Measurements from ENCODE around the gene FGF14.

Gene FGF14

DNA sequence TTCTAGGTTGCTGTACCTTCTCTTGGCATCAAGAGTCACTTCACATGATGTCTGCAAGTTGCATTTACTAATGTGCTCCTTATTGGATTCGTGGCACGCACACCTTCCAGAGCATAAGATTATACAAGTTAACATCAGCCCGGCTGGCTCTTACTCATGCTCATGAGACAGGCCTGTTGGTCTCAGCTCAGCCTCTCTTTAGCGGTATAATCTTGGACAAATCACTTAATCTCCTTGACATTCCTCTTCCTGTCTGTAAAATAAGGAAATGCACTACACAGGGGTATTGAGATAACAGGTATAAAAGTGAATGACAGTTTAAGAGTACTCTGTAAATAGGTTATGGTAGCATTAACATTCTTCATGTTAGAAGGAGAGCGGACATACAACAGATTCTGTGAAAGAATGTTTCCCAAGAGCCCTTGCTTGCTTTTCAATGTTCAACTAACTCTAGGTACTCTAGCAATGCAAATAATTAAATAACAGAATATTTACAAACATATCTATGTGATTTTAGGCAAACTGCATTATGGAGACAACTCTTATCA, 181.1 kb downstream of the FGF14 start:
- Histone ChIP-seq H3K27me3 (ENCODE audit: insufficient read depth, insufficient read length) (no peaks in the 10 kb centered on the region), H3K9me3 (ENCODE audit: insufficient read depth, low read length) (no peaks in the 10 kb centered on the region), H3K36me3 (ENCODE audit: insufficient read depth, insufficient read length, low read length) (no peaks in the 10 kb centered on the region), H3K4me3 (ENCODE audit: insufficient read length, low read depth) (no peak overlapping the region), H3K4me1 (ENCODE audit: insufficient read depth, insufficient read length) (no peaks in the 10 kb centered on the region), H3K9ac (ENCODE audit: insufficient read length, low read depth) (no peak overlapping the region)
- no peak for DNase-seq (ENCODE audit: low read depth, low spot score)
- TF ChIP-seq SUZ12 (IDR thresholded peaks at IDR 0.05; ENCODE audit: extremely low read depth, insufficient read depth, insufficient read length) (no peak), YY1 (IDR thresholded peaks at IDR 0.05; ENCODE audit: insufficient read depth, insufficient read length) (no peak), ZNF274 (IDR thresholded peaks at IDR 0.05; ENCODE audit: low read depth, low read length) (no peak)

GRCh38 chr13:102214956-102215355, 186.9 kb downstream of the FGF14 start:
- no peak for TF ChIP-seq ZNF274 (IDR thresholded peaks at IDR 0.05; ENCODE audit: low read depth, low read length)
- TF ChIP-seq SUZ12 (IDR thresholded peaks at IDR 0.05; ENCODE audit: extremely low read depth, insufficient read depth, insufficient read length): no peak
- TF ChIP-seq YY1 (IDR thresholded peaks at IDR 0.05; ENCODE audit: insufficient read depth, insufficient read length): no peak
- Histone ChIP-seq H3K9me3 (ENCODE audit: insufficient read depth, low read length) (no peaks in the 10 kb centered on the region), H3K4me1 (ENCODE audit: insufficient read depth, insufficient read length) (no peaks in the 10 kb centered on the region), H3K9ac (ENCODE audit: insufficient read length, low read depth) (no peak overlapping the region), H3K27me3 (ENCODE audit: insufficient read depth, insufficient read length) (no peaks in the 10 kb centered on the region), H3K4me3 (ENCODE audit: insufficient read length, low read depth) (no peak overlapping the region), H3K36me3 (ENCODE audit: insufficient read depth, insufficient read length, low read length) (no peaks in the 10 kb centered on the region)
- no peak for DNase-seq (ENCODE audit: low read depth, low spot score)

- H3K9me3 ChIP-seq (ENCODE audit: insufficient read depth, low read length): no peaks in the 10 kb centered on the region
- no peaks in the 10 kb centered on the region for H3K36me3 ChIP-seq (ENCODE audit: insufficient read depth, insufficient read length, low read length)
- DNase-seq (ENCODE audit: low read depth, low spot score): peak; percentile 36
- H3K4me1 ChIP-seq (ENCODE audit: insufficient read depth, insufficient read length): no peaks in the 10 kb centered on the region
- no peak overlapping the region for H3K4me3 ChIP-seq (ENCODE audit: insufficient read length, low read depth)
- no peak overlapping the region for H3K9ac ChIP-seq (ENCODE audit: insufficient read length, low read depth)
- TF ChIP-seq ZNF274 (IDR thresholded peaks at IDR 0.05; ENCODE audit: low read depth, low read length) (no peak), YY1 (IDR thresholded peaks at IDR 0.05; ENCODE audit: insufficient read depth, insufficient read length) (no peak), SUZ12 (IDR thresholded peaks at IDR 0.05; ENCODE audit: extremely low read depth, insufficient read depth, insufficient read length) (no peak)
- H3K27me3 ChIP-seq (ENCODE audit: insufficient read depth, insufficient read length): no peaks in the 10 kb centered on the region
Observed at GRCh38 chr13:102212729-102213128, 189.1 kb downstream of the FGF14 start.

GRCh38 chr13:102208347-102208746, 193.5 kb downstream of the FGF14 start:
- TF ChIP-seq YY1 (IDR thresholded peaks at IDR 0.05; ENCODE audit: insufficient read depth, insufficient read length) (no peak), SUZ12 (IDR thresholded peaks at IDR 0.05; ENCODE audit: extremely low read depth, insufficient read depth, insufficient read length) (no peak), ZNF274 (IDR thresholded peaks at IDR 0.05; ENCODE audit: low read depth, low read length) (no peak)
- H3K4me3 ChIP-seq (ENCODE audit: insufficient read length, low read depth): no peak overlapping the region
- H3K27me3 ChIP-seq (ENCODE audit: insufficient read depth, insufficient read length): no peaks in the 10 kb centered on the region
- no peak for DNase-seq (ENCODE audit: low read depth, low spot score)
- H3K9ac ChIP-seq (ENCODE audit: insufficient read length, low read depth): no peak overlapping the region
- no peaks in the 10 kb centered on the region for H3K36me3 ChIP-seq (ENCODE audit: insufficient read depth, insufficient read length, low read length)
- H3K4me1 ChIP-seq (ENCODE audit: insufficient read depth, insufficient read length): no peaks in the 10 kb centered on the region
- no peaks in the 10 kb centered on the region for H3K9me3 ChIP-seq (ENCODE audit: insufficient read depth, low read length)

GRCh38 chr13:102207680-102208342, 194.0 kb downstream of the FGF14 start:
- H3K9ac ChIP-seq (ENCODE audit: insufficient read length, low read depth): no peak overlapping the region
- H3K4me3 ChIP-seq (ENCODE audit: insufficient read length, low read depth): no peak overlapping the region
- DNase-seq (ENCODE audit: low read depth, low spot score): no peak
- TF ChIP-seq SUZ12 (IDR thresholded peaks at IDR 0.05; ENCODE audit: extremely low read depth, insufficient read depth, insufficient read length): no peak
- TF ChIP-seq YY1 (IDR thresholded peaks at IDR 0.05; ENCODE audit: insufficient read depth, insufficient read length): no peak
- no peaks in the 10 kb centered on the region for H3K9me3 ChIP-seq (ENCODE audit: insufficient read depth, low read length)
- no peaks in the 10 kb centered on the region for H3K4me1 ChIP-seq (ENCODE audit: insufficient read depth, insufficient read length)
- no peaks in the 10 kb centered on the region for H3K27me3 ChIP-seq (ENCODE audit: insufficient read depth, insufficient read length)
- H3K36me3 ChIP-seq (ENCODE audit: insufficient read depth, insufficient read length, low read length): no peaks in the 10 kb centered on the region

DNA sequence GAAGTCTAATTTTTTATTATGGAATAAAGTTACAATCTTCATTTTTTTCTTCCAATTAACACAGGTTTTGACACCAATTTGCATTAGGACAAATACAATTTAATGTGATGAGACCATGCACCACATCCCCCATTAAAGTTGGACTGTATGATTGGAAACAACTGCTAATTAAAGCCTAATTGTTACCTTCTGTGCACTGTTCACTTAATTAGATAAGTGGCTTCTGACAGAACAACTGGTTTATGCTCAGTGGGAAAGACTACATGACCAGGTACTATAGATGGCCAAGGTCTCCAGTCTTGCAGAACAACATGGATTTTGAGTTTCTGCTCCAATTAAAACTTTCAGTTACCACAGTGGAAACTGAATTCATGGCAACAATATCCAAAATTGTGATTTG, 198.1 kb downstream of the FGF14 start:
- Histone ChIP-seq H3K27me3 (ENCODE audit: insufficient read depth, insufficient read length) (no peaks in the 10 kb centered on the region), H3K36me3 (ENCODE audit: insufficient read depth, insufficient read length, low read length) (no peaks in the 10 kb centered on the region), H3K4me1 (ENCODE audit: insufficient read depth, insufficient read length) (no peaks in the 10 kb centered on the region), H3K9ac (ENCODE audit: insufficient read length, low read depth) (no peak overlapping the region), H3K9me3 (ENCODE audit: insufficient read depth, low read length) (no peaks in the 10 kb centered on the region), H3K4me3 (ENCODE audit: insufficient read length, low read depth) (no peak overlapping the region)
- TF ChIP-seq YY1 (IDR thresholded peaks at IDR 0.05; ENCODE audit: insufficient read depth, insufficient read length) (no peak), ZNF274 (IDR thresholded peaks at IDR 0.05; ENCODE audit: low read depth, low read length) (no peak), SUZ12 (IDR thresholded peaks at IDR 0.05; ENCODE audit: extremely low read depth, insufficient read depth, insufficient read length) (no peak)
- no peak for DNase-seq (ENCODE audit: low read depth, low spot score)

- H3K27me3 ChIP-seq (ENCODE audit: insufficient read depth, insufficient read length): no peaks in the 10 kb centered on the region
- TF ChIP-seq ZNF274 (IDR thresholded peaks at IDR 0.05; ENCODE audit: low read depth, low read length) (no peak), YY1 (IDR thresholded peaks at IDR 0.05; ENCODE audit: insufficient read depth, insufficient read length) (no peak), SUZ12 (IDR thresholded peaks at IDR 0.05; ENCODE audit: extremely low read depth, insufficient read depth, insufficient read length) (no peak)
- H3K4me3 ChIP-seq (ENCODE audit: insufficient read length, low read depth): no peak overlapping the region
- no peaks in the 10 kb centered on the region for H3K9me3 ChIP-seq (ENCODE audit: insufficient read depth, low read length)
- no peaks in the 10 kb centered on the region for H3K36me3 ChIP-seq (ENCODE audit: insufficient read depth, insufficient read length, low read length)
- H3K9ac ChIP-seq (ENCODE audit: insufficient read length, low read depth): no peak overlapping the region
- H3K4me1 ChIP-seq (ENCODE audit: insufficient read depth, insufficient read length): no peaks in the 10 kb centered on the region
- DNase-seq (ENCODE audit: low read depth, low spot score): no peak
Observed at GRCh38 chr13:102198418-102199311, 203.2 kb downstream of the FGF14 start.
